ENCODE results near the gene DHX57.

DNA sequence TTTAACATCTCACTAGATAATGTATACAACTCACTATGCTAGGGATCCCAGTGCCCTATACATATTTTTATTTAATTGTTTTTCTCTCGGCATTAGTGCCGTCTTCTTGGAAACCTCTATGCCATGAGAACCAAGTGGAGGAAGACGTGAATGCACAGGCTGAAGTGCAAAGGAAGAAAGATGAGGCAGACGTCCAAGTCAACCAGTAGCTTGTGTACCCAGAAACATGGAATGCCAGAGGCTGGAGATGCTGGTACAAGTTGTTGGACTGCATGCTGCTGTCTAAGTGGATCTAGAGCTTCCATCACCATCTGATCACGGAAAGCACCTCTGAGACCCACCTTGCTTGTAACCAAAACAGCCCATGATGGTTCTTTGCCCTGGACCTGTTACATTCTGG is 110.2 kb downstream of the DHX57 start:
- TF ChIP-seq, protein P1, sequence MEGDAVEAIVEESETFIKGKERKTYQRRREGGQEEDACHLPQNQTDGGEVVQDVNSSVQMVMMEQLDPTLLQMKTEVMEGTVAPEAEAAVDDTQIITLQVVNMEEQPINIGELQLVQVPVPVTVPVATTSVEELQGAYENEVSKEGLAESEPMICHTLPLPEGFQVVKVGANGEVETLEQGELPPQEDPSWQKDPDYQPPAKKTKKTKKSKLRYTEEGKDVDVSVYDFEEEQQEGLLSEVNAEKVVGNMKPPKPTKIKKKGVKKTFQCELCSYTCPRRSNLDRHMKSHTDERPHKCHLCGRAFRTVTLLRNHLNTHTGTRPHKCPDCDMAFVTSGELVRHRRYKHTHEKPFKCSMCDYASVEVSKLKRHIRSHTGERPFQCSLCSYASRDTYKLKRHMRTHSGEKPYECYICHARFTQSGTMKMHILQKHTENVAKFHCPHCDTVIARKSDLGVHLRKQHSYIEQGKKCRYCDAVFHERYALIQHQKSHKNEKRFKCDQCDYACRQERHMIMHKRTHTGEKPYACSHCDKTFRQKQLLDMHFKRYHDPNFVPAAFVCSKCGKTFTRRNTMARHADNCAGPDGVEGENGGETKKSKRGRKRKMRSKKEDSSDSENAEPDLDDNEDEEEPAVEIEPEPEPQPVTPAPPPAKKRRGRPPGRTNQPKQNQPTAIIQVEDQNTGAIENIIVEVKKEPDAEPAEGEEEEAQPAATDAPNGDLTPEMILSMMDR (conservative IDR thresholded peaks at IDR 0.05), result no peak
- TF ChIP-seq EZH2 (IDR thresholded peaks at IDR 0.05; ENCODE audit: low read depth), result no peak
